ENCODE data around the gene FAM76B.

GRCh38 chr11:95794086-95794485 lies 4.5 kb upstream of the FAM76B start:
- TF ChIP-seq CTCF (IDR thresholded peaks at IDR 0.05), result no peak
- TF ChIP-seq POLR2A (IDR thresholded peaks at IDR 0.05), result no peak
